HepG2 (cell line): Measurements from ENCODE around the gene THADA. TPM values are rescaled to one million over a fixed set of nuclear protein-coding genes. Genes with fewer than 3 reads are reported as not detected.
A peak's percentile ranks its signal among the peaks of the same experiment; 100 is the strongest.

ENCODE experiments used
- BHLHE40 ChIP-seq: IDR thresholded peaks from 2 replicates; pipeline ENCODE4 v1.6.1; 2011; ENCODE audit warnings: low read length, improper control_type of control experiment
- CEBPG ChIP-seq: IDR thresholded peaks from 2 replicates; pipeline ENCODE4 v1.6.1; 2016
- HDAC1 ChIP-seq: sonication (generic); formaldehyde crosslinking; IDR thresholded peaks from 2 replicates; pipeline ENCODE4 v1.5.1; 2020; ENCODE audit warnings: mild to moderate bottlenecking, missing genetic modification reagents
- LCORL ChIP-seq, 2 experiments: fragments of 450-650 bp in 1 of 2; sonication (generic) in 1 of 2; formaldehyde crosslinking in 1 of 2; IDR thresholded peaks; 2 replicates each; pipeline versions ENCODE4 v1.5.0 to v1.6.1; 2017 to 2020; ENCODE audit warnings: antibody characterized with exemption in 1 of 2, missing genetic modification reagents in 1 of 2
- MYNN ChIP-seq: sonication (generic); formaldehyde crosslinking; IDR thresholded peaks from 2 replicates; pipeline ENCODE4 v1.4.0; 2020; ENCODE audit warnings: mild to moderate bottlenecking, low read depth, missing genetic modification reagents
- NFE2 ChIP-seq: sonication (generic); formaldehyde crosslinking; IDR thresholded peaks from 2 replicates; pipeline ENCODE4 v1.4.0; 2020; ENCODE audit warnings: missing genetic modification reagents
- SCMH1 ChIP-seq: sonication (generic); formaldehyde crosslinking; IDR thresholded peaks from 2 replicates; pipeline ENCODE4 v1.9.0; 2021; ENCODE audit warnings: missing genetic modification reagents, mild to moderate bottlenecking, borderline replicate concordance
- SP2 ChIP-seq: sonication (generic); formaldehyde crosslinking; IDR thresholded peaks from 2 replicates; pipeline ENCODE4 v1.5.1; 2020; ENCODE audit warnings: mild to moderate bottlenecking, missing genetic modification reagents
- TEAD3 ChIP-seq: optimal IDR thresholded peaks from 2 replicates; pipeline ENCODE3; 2016; ENCODE audit warnings: borderline replicate concordance
- ZFX ChIP-seq: sonication (generic); formaldehyde crosslinking; IDR thresholded peaks from 2 replicates; pipeline ENCODE4 v1.4.0; 2020; ENCODE audit warnings: mild to moderate bottlenecking, low read depth, missing genetic modification reagents, moderate library complexity
- ZSCAN22 ChIP-seq: sonication (generic); formaldehyde crosslinking; IDR thresholded peaks from 2 replicates; pipeline ENCODE4 v1.4.0; 2020; ENCODE audit warnings: mild to moderate bottlenecking, missing genetic modification reagents
- polyA plus RNA-seq, 8 experiments: library from polyadenylated mRNA; depleted of rRNA in 3 of 8; stranded (reverse) in 7 of 8; unstranded in 1 of 8; fragments of >200 nt; fragmentation: Illumina TruSeq in 4 of 8; extraction: Trizol in 4 of 8; gene quantifications; 2 replicates each; pipeline versions ENCODE4 v1.2.1 to v1.2.3, GENCODE V29; 2011 to 2016; ENCODE audit warnings: low read depth in 4 of 8, missing spikeins in 1 of 8, mixed read lengths in 1 of 8; ENCODE audit not compliant: insufficient read depth in 1 of 8
- total RNA-seq, 5 experiments: library from RNA; depleted of rRNA; stranded (reverse); fragments of >200 nt; fragmentation: Illumina TruSeq; extraction: Trizol; gene quantifications; 2 replicates each; pipeline ENCODE4 v1.2.3, GENCODE V29; 2016; ENCODE audit warnings: low read depth in 1 of 5
- TF ChIP-seq, protein P1 (sequence below): sonication (generic); formaldehyde crosslinking; IDR thresholded peaks from 2 replicates; pipeline ENCODE4 v1.4.0; 2020; ENCODE audit warnings: low read depth, mild to moderate bottlenecking, missing genetic modification reagents
- TF ChIP-seq, protein P2 (sequence below): IDR thresholded peaks from 2 replicates; pipeline ENCODE4 v1.6.1; 2016; ENCODE audit warnings: mild to moderate bottlenecking
- TF ChIP-seq, protein P3 (sequence below): sonication (generic); formaldehyde crosslinking; IDR thresholded peaks from 2 replicates; pipeline ENCODE4 v1.4.0; 2020; ENCODE audit warnings: missing genetic modification reagents, mild to moderate bottlenecking, borderline replicate concordance
- TF ChIP-seq, protein P4 (sequence below): IDR thresholded peaks from 2 replicates; pipeline ENCODE4 v1.6.1; 2016; ENCODE audit warnings: low read depth, missing genetic modification reagents, missing compliant biosample characterization
- TF ChIP-seq, protein P5 (sequence below): IDR thresholded peaks from 2 replicates; pipeline ENCODE4 v1.6.1; 2018; ENCODE audit warnings: missing genetic modification reagents

Gene THADA
- total and polyA plus RNA-seq, 2 of the 13 experiments (the other 11 are each of a cell fraction or from before 2014, with no cell fraction given) = 12.7 to 21.7 TPM

DNA sequence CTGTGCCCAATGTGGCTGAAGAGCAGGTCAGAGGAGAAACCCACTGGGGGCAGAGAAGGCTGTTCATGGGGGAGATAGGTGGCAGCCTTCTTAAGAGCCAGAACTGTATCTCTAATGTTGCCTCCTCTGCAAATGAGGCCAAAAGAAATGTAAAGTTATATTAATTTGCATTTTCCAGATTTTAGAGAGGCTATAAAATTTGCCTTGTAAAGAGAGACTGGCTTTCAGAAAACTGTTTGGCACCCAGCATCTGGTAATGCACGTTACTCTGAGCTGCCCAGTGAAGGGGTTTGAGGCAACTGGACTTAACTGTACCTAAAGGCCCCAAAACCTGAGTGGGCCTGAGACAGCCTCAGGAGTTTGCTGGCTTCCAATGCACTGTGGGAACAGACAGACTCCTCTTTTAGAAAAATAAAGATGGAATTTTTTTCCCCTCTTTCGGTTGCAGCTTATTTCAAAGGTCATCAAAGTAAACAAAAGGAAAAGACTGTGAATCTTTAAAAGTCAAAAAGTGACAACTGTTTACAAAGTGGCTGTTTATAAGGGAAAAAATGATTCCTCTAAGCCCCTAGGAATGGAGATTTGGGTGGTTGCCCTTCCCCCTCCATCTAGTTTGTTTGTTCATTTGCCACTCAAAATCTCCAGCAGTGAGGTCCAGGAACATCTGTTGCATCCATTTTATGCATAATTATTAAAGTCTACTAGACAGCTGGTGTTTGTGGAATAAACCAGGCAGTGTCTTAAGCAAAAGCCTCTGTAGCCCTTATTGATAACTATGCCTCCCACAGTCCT lies 237.2 kb downstream of the THADA start (continued):
- TF ChIP-seq HDAC1 (CRISPR knock-in tag) = no peak
- TF ChIP-seq BHLHE40 = no peak
- peak; percentile 33; the same call in 1 of the 2 replicates for TF ChIP-seq ZFX (CRISPR knock-in tag)
- TF ChIP-seq ZSCAN22 (CRISPR knock-in tag) = no peak
- TF ChIP-seq MYNN = no peak
- TF ChIP-seq, protein P1, sequence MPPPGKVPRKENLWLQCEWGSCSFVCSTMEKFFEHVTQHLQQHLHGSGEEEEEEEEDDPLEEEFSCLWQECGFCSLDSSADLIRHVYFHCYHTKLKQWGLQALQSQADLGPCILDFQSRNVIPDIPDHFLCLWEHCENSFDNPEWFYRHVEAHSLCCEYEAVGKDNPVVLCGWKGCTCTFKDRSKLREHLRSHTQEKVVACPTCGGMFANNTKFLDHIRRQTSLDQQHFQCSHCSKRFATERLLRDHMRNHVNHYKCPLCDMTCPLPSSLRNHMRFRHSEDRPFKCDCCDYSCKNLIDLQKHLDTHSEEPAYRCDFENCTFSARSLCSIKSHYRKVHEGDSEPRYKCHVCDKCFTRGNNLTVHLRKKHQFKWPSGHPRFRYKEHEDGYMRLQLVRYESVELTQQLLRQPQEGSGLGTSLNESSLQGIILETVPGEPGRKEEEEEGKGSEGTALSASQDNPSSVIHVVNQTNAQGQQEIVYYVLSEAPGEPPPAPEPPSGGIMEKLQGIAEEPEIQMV (CRISPR knock-in tag) = no peak
- TF ChIP-seq, protein P2, sequence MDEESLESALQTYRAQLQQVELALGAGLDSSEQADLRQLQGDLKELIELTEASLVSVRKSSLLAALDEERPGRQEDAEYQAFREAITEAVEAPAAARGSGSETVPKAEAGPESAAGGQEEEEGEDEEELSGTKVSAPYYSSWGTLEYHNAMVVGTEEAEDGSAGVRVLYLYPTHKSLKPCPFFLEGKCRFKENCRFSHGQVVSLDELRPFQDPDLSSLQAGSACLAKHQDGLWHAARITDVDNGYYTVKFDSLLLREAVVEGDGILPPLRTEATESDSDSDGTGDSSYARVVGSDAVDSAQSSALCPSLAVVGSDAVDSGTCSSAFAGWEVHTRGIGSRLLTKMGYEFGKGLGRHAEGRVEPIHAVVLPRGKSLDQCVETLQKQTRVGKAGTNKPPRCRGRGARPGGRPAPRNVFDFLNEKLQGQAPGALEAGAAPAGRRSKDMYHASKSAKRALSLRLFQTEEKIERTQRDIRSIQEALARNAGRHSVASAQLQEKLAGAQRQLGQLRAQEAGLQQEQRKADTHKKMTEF (CRISPR knock-in tag) = 0 out of 2 replicates have a peak, but pooled peaks have one; percentile 23
- TF ChIP-seq, protein P3, sequence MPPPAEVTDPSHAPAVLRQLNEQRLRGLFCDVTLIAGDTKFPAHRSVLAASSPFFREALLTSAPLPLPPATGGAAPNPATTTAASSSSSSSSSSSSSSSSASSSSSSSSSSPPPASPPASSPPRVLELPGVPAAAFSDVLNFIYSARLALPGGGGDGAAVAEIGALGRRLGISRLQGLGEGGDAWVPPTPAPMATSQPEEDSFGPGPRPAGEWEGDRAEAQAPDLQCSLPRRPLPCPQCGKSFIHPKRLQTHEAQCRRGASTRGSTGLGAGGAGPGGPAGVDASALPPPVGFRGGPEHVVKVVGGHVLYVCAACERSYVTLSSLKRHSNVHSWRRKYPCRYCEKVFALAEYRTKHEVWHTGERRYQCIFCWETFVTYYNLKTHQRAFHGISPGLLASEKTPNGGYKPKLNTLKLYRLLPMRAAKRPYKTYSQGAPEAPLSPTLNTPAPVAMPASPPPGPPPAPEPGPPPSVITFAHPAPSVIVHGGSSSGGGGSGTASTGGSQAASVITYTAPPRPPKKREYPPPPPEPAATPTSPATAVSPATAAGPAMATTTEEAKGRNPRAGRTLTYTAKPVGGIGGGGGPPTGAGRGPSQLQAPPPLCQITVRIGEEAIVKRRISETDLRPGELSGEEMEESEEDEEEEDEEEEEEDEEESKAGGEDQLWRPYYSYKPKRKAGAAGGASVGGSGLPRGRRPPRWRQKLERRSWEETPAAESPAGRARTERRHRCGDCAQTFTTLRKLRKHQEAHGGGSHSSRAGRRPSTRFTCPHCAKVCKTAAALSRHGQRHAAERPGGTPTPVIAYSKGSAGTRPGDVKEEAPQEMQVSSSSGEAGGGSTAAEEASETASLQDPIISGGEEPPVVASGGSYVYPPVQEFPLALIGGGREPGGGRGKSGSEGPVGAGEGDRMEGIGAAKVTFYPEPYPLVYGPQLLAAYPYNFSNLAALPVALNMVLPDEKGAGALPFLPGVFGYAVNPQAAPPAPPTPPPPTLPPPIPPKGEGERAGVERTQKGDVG (CRISPR knock-in tag) = no peak
- 0 out of 2 replicates have a peak, but pooled peaks have one; percentile 17 for TF ChIP-seq CEBPG (CRISPR knock-in tag)
- TF ChIP-seq SCMH1 (CRISPR knock-in tag) = no peak
- TF ChIP-seq, protein P4, sequence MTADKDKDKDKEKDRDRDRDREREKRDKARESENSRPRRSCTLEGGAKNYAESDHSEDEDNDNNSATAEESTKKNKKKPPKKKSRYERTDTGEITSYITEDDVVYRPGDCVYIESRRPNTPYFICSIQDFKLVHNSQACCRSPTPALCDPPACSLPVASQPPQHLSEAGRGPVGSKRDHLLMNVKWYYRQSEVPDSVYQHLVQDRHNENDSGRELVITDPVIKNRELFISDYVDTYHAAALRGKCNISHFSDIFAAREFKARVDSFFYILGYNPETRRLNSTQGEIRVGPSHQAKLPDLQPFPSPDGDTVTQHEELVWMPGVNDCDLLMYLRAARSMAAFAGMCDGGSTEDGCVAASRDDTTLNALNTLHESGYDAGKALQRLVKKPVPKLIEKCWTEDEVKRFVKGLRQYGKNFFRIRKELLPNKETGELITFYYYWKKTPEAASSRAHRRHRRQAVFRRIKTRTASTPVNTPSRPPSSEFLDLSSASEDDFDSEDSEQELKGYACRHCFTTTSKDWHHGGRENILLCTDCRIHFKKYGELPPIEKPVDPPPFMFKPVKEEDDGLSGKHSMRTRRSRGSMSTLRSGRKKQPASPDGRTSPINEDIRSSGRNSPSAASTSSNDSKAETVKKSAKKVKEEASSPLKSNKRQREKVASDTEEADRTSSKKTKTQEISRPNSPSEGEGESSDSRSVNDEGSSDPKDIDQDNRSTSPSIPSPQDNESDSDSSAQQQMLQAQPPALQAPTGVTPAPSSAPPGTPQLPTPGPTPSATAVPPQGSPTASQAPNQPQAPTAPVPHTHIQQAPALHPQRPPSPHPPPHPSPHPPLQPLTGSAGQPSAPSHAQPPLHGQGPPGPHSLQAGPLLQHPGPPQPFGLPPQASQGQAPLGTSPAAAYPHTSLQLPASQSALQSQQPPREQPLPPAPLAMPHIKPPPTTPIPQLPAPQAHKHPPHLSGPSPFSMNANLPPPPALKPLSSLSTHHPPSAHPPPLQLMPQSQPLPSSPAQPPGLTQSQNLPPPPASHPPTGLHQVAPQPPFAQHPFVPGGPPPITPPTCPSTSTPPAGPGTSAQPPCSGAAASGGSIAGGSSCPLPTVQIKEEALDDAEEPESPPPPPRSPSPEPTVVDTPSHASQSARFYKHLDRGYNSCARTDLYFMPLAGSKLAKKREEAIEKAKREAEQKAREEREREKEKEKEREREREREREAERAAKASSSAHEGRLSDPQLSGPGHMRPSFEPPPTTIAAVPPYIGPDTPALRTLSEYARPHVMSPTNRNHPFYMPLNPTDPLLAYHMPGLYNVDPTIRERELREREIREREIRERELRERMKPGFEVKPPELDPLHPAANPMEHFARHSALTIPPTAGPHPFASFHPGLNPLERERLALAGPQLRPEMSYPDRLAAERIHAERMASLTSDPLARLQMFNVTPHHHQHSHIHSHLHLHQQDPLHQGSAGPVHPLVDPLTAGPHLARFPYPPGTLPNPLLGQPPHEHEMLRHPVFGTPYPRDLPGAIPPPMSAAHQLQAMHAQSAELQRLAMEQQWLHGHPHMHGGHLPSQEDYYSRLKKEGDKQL = 0 out of 2 replicates have a peak, but pooled peaks have one; percentile 30
- TF ChIP-seq SP2 (CRISPR knock-in tag) = no peak
- no peak for TF ChIP-seq NFE2 (CRISPR knock-in tag)
- no peak for TF ChIP-seq LCORL (IDR thresholded peaks at IDR 0.05)
- TF ChIP-seq LCORL (CRISPR knock-in tag; IDR thresholded peaks at IDR 0.05) = 0 out of 2 replicates have a peak, but pooled peaks have one; percentile 26
- TF ChIP-seq, protein P5, sequence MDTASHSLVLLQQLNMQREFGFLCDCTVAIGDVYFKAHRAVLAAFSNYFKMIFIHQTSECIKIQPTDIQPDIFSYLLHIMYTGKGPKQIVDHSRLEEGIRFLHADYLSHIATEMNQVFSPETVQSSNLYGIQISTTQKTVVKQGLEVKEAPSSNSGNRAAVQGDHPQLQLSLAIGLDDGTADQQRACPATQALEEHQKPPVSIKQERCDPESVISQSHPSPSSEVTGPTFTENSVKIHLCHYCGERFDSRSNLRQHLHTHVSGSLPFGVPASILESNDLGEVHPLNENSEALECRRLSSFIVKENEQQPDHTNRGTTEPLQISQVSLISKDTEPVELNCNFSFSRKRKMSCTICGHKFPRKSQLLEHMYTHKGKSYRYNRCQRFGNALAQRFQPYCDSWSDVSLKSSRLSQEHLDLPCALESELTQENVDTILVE (CRISPR knock-in tag) = no peak
- peak; percentile 35 for TF ChIP-seq TEAD3 (CRISPR knock-in tag)
